WERI-Rb-1 (cell line): ENCODE measurements around the gene PTPRN2.

Experiments
- DNase-seq: peaks from one replicate; pipeline ENCODE4 v3.0.0-alpha.2; 2020
- H3K27ac ChIP-seq: fragments of 250-450 bp; sonication (Bioruptor Pico); 2 replicates; pipeline ENCODE4 v1.5.1; 2020; ENCODE audit warnings: mild to moderate bottlenecking, moderate library complexity
- H3K27me3 ChIP-seq: fragments of 250-450 bp; sonication (Bioruptor Pico); 2 replicates; pipeline ENCODE4 v1.5.1; 2021; ENCODE audit warnings: mild to moderate bottlenecking, low read depth, moderate library complexity; ENCODE audit not compliant: insufficient read depth, severe bottlenecking
- H3K36me3 ChIP-seq: fragments of 250-450 bp; sonication (Bioruptor Pico); 2 replicates; pipeline ENCODE4 v1.5.1; 2020; ENCODE audit warnings: mild to moderate bottlenecking, moderate library complexity
- H3K4me3 ChIP-seq: 2 replicates; pipeline ENCODE4 v1.5.1; 2011; ENCODE audit warnings: low read depth, mild to moderate bottlenecking, control low read depth, low read length
- H3K9me3 ChIP-seq: fragments of 250-450 bp; sonication (Bioruptor Pico); 2 replicates; pipeline ENCODE4 v1.5.1; 2021; ENCODE audit warnings: mild to moderate bottlenecking, moderate library complexity; ENCODE audit not compliant: severe bottlenecking
- TF ChIP-seq, protein P1 (sequence below): IDR thresholded peaks from 2 replicates; pipeline ENCODE4 v1.5.1; 2011; ENCODE audit warnings: low read depth, mild to moderate bottlenecking, control low read depth, inconsistent platforms, low read length

The PTPRN2 gene

DNA sequence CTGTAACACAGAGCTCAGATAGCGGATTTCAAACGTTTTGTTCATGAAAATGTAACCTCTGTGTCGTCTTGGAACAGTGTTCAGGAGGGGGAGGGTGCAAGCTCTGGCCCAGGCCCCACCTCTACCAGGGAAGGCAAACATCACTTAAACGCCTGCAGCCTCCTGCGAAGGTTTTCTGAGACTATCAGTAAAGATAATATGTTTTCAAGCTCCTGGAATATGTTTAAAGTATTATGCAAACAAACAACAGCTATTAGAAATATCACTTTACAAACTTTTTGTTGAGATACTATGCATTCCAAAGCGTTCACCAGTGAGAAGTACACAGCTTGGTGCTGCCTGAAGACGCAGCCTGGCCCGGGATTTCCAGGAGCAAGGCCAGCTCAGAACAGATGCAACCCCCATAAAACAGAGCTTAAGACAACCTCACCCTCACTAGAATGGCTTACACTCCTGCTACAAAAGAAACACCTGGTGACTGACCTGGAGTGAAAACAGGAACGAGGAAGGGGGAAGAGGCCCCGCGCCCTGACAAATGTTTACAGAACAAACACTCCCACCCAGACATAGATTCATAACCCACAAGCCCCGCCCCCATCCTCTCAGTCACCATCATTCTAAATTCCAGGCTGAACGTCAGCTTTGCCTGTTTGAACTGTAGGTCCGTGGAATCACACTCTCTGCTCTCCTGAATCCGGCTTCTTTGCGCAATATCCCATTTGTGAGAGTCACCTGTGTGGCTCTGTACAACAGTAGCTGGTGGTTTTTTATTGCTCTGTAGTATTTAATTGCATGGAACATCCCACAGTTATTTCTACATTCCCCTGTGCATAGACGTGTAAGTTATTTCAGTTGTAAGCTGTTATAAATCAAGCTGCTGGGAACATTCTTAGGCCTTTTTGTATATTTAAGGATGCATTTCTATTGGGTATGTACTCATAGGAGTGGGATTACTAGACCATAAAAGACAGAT is 155.0 kb downstream of the PTPRN2 start:
- TF ChIP-seq, protein P1, sequence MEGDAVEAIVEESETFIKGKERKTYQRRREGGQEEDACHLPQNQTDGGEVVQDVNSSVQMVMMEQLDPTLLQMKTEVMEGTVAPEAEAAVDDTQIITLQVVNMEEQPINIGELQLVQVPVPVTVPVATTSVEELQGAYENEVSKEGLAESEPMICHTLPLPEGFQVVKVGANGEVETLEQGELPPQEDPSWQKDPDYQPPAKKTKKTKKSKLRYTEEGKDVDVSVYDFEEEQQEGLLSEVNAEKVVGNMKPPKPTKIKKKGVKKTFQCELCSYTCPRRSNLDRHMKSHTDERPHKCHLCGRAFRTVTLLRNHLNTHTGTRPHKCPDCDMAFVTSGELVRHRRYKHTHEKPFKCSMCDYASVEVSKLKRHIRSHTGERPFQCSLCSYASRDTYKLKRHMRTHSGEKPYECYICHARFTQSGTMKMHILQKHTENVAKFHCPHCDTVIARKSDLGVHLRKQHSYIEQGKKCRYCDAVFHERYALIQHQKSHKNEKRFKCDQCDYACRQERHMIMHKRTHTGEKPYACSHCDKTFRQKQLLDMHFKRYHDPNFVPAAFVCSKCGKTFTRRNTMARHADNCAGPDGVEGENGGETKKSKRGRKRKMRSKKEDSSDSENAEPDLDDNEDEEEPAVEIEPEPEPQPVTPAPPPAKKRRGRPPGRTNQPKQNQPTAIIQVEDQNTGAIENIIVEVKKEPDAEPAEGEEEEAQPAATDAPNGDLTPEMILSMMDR, result no peak
- H3K4me3 ChIP-seq, result no peak overlapping the region
- no peaks in the 10 kb centered on the region for H3K36me3 ChIP-seq
- no peak overlapping the region for H3K27ac ChIP-seq
- DNase-seq, result peak; percentile 22
- H3K27me3 ChIP-seq, result no peaks in the 10 kb centered on the region
- no peaks in the 10 kb centered on the region for H3K9me3 ChIP-seq

DNA sequence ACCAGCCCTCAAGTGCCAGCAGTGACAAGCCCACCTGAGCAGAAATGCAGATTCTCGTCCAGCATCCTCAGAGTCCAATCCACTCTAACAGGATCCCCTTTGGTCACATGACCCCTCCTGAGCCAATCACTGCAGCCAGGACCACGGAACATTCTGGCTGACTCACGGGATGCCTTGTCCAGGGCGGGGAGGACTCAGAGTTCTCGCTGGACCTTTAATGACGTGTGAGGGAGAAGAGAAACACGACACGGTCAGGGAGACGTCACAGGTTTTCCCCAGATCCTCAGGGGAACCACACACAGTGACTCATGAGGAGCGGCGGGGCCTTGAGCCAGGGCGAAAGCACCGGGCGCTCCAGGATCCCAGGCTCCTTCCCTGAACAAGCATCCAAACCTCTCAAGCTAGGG is 155.7 kb downstream of the PTPRN2 start:
- peak; percentile 3 for DNase-seq
- Histone ChIP-seq H3K27ac (no peak overlapping the region), H3K36me3 (no peaks in the 10 kb centered on the region), H3K9me3 (no peaks in the 10 kb centered on the region), H3K4me3 (no peak overlapping the region), H3K27me3 (no peaks in the 10 kb centered on the region)
- TF ChIP-seq, protein P1, result no peak

DNA sequence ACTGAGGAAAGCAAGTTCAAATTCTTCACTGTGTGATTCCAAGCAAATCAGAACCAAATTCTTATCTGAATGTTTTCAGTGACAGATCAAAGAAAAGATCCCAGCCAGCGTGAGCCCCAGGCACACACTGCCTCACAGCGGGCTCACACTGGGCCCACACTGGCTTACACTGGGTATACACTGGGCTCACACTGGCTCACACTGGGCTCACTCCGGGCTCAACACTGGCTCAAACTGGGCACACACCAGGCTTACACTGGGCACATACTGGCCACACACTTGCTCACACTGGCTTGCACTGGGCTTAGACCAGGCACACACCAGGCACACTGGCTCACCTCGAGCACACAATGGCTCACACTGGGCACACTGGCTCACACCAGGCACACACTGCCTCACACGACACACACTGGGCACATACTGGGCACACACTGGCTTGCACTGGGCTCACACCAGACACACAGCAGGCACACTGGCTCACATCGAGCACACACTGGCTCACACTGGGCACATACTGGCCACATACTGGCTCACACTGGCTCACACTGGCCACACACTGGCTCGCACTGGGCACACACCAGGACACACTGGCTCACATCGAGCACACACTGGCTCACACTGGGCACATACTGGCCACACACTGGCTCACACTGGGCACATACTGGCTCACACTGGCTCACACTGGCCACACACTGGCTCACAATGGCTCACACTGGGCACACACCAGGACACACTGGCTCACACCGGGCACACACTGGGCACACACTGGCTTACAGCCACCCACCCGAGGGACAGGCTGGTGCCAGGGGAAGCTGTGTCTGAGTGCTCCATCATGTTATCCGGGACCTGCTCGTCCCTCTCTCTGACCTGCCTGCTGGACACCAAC is 156.3 kb downstream of the PTPRN2 start:
- no peak overlapping the region for H3K27ac ChIP-seq
- DNase-seq, result peak; percentile 4
- H3K36me3 ChIP-seq, result no peaks in the 10 kb centered on the region
- TF ChIP-seq, protein P1, result no peak
- H3K4me3 ChIP-seq, result no peak overlapping the region
- H3K27me3 ChIP-seq, result no peaks in the 10 kb centered on the region
- H3K9me3 ChIP-seq, result no peaks in the 10 kb centered on the region

DNA sequence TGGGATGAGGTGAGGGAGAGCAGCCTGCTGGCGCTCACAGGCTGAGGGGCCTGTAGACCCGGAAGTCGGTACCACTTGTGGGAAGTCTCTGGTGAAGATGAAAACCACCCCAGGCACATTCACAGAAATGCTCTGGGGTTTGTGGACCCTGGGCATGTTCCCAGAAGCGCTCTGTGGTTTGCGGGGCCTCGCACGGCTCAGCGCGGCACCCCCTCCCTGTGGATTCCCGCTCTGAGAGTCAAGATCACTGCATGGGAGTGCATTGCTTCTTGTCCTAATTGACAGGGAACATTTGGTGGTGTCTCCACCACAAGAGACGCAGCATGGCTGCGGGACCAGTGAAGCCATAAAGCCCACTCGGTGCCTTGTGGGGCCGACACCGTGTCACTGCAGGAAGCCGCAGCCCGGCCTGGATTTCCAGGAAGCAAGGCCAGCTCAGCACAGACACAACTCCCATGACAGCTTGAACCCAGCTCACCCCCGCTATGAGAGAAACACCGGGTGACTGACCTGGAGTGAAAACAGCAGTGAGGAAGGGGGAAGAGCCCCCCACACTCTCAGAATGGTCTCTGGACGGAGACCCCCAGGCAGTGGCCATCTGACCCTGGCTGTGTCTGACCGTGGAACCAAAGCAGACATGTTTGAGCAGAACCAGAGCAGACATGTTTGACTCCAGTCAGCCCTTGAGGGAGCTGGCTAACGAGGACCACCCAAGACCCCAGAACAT is 157.2 kb downstream of the PTPRN2 start:
- DNase-seq, result peak; percentile 3
- H3K4me3 ChIP-seq, result no peak overlapping the region
- no peaks in the 10 kb centered on the region for H3K27me3 ChIP-seq
- H3K36me3 ChIP-seq, result no peaks in the 10 kb centered on the region
- TF ChIP-seq, protein P1, result no peak
- H3K9me3 ChIP-seq, result no peaks in the 10 kb centered on the region
- no peak overlapping the region for H3K27ac ChIP-seq
